ENCODE measurements around the gene CCDC61. TPM values are rescaled to one million over a fixed set of nuclear protein-coding genes. Genes with fewer than 3 reads are reported as not detected.

Gene CCDC61
- total RNA-seq, 1 donor from 2014 or later: 31.2 TPM

DNA sequence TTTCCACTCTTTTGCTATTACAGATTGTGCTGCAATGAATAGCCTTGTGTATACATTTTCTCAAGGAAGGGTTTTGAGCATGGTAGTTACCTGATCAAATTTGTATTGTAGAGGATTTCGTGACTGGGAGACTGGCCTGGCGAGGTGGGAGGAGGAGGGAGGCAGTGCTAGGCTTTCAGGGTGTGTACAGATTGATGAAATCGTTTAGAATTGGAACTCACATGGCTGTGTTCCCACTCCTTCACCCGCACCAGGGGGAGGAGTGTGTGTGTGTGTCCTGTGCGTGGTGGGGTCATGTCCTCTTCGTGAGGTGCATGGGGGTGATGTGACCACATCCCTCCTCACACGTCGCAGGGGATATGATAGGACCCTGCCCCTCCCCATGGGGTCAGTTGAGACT is 19.3 kb downstream of the CCDC61 start:
- no peaks in the 10 kb centered on the region for H3K9me3 Mint-ChIP-seq
- H3K4me1 Mint-ChIP-seq (ENCODE audit: low read depth): peaks cover 15% of the 10 kb centered on the region
- H3K27ac Mint-ChIP-seq: no peak overlapping the region
- DNase-seq (ENCODE audit: low spot score): no peak
- H3K36me3 Mint-ChIP-seq (ENCODE audit: low read depth): peaks cover 22% of the 10 kb centered on the region
- peak overlapping the region; percentile 55 for H3K4me3 Mint-ChIP-seq (ENCODE audit: low read depth)
- intact Hi-C loops (cut with micrococcal nuclease): no loop called here
- H3K27me3 Mint-ChIP-seq (ENCODE audit: low read depth): peaks cover 14% of the 10 kb centered on the region

DNA sequence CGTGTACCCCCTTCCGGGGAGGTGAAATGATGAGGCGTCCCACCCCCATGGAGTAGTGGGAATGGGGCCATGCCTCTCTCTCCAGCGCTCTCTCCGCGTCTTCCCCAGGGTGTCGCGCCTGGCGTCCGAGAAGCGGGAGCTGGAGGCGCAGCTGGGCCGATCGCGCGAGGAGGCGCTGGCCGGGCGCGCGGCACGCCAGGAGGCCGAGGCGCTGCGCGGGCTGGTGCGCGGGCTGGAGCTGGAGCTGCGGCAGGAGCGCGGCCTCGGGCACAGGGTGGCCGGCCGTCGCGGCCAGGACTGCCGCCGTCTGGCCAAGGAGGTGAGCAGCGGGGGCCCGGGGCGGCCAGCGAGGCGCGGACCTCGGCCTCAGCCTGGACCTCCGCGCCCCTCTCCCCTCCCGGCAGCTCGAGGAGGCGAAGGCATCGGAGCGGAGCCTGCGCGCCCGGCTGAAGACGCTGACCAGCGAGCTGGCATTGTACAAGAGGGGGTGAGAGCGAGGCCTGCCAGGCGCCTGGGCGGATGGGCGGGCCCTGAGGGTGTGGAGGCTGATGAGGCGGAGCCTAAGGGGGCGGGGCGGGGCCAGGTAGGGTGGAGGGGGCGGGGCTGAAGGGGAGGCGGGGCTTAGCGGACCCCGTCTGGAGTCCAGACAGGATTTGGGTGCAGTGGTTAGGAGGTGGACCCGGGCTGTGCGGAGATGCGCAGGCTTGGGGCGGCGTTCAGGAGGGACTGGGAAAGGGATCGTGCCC is 19.8 kb downstream of the CCDC61 start:
- Mint-ChIP-seq H3K4me1 (ENCODE audit: low read depth) (peaks cover 12% of the 10 kb centered on the region), H3K36me3 (ENCODE audit: low read depth) (peaks cover 16% of the 10 kb centered on the region), H3K4me3 (ENCODE audit: low read depth) (peak overlapping the region; percentile 73), H3K9me3 (no peaks in the 10 kb centered on the region), H3K27me3 (ENCODE audit: low read depth) (peaks cover 14% of the 10 kb centered on the region), H3K27ac (no peak overlapping the region)
- intact Hi-C loops (cut with micrococcal nuclease): loop anchor here (5.0 kb wide), 1 partner anchor 198 kb away; the partner anchor contains the start of gene RSPH6A
- DNase-seq (ENCODE audit: low spot score): peak; percentile 53

DNA sequence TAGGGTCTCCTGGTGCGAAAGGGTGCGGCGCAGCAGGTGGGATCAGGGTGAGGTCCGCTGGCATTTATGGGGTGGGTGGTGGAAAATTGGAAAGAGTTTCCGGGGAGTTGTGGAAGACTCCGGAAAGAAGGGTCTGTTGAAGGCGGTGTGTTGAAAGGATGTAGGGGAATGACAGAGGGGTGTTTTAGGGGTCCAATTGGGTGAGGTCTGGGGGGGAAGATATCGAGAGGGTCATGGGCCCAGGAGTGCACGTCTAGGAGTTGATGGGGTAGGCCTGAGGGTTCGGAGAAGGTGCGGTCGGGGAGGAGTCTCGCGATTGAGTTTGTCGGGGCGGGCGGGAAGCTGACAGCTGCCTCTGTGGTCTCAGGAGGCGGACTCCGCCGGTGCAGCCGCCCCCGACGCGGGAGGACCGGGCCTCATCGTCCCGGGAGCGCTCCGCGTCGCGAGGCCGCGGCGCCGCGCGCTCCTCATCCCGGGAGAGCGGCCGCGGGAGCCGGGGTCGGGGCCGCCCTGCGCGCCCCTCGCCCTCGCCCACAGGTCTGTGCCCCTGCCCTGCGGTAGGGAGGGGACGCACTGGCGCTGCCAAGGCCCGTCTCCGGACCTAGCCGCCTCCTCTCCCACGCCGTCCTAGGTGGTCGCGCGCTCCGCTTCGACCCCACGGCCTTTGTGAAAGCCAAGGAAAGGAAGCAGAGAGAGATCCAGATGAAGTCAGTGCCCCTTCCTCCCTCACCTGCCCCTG is 20.6 kb downstream of the CCDC61 start:
- Mint-ChIP-seq H3K9me3 (no peaks in the 10 kb centered on the region), H3K36me3 (ENCODE audit: low read depth) (peaks cover 14% of the 10 kb centered on the region), H3K4me3 (ENCODE audit: low read depth) (peak overlapping the region; percentile 85), H3K27ac (peak overlapping the region; percentile 53), H3K27me3 (ENCODE audit: low read depth) (peaks cover 14% of the 10 kb centered on the region), H3K4me1 (ENCODE audit: low read depth) (peaks cover 12% of the 10 kb centered on the region)
- peak; percentile 33 for DNase-seq (ENCODE audit: low spot score)
- intact Hi-C loops (cut with micrococcal nuclease): loop anchor here (5.0 kb wide), 1 partner anchor 199 kb away; the partner anchor contains the start of gene RSPH6A

DNA sequence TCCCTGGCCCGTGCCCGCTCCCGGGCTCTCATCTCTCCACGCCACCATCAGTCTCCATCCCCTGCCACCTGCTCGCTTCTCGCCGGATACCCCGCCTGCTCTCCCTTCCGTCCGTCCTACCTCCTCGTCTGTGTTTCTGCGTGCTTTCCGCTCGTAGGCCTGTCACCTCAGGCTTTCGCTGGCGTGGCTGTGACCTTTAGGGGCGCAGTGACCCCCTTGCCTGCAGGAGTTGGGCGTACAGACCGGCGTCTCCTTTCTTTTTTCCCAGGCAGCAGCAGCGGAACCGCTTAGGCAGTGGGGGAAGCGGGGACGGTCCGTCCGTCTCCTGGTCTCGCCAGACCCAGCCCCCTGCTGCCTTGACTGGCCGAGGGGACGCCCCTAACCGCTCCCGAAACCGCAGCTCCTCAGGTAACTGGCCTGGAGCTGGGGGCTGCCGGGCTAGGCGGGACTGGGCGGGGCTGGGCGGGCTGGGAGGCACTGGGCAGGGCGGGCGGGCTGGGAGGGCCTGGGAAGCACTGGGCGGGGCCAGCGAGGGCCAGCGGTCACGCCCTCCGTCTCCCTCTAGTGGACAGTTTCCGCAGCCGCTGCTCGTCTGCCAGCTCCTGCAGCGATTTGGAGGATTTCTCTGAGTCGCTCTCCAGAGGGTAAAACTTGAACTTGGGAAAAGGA is 21.3 kb downstream of the CCDC61 start:
- Mint-ChIP-seq H3K4me1 (ENCODE audit: low read depth) (peaks cover 12% of the 10 kb centered on the region), H3K4me3 (ENCODE audit: low read depth) (peak overlapping the region; percentile 85), H3K36me3 (ENCODE audit: low read depth) (peaks cover 14% of the 10 kb centered on the region), H3K9me3 (no peaks in the 10 kb centered on the region), H3K27ac (peak overlapping the region; percentile 53), H3K27me3 (ENCODE audit: low read depth) (peaks cover 18% of the 10 kb centered on the region)
- DNase-seq (ENCODE audit: low spot score): peak; percentile 72
- intact Hi-C loops (cut with micrococcal nuclease): loop anchor here (5.0 kb wide), 1 partner anchor 199 kb away; the partner anchor contains the start of gene RSPH6A

DNA sequence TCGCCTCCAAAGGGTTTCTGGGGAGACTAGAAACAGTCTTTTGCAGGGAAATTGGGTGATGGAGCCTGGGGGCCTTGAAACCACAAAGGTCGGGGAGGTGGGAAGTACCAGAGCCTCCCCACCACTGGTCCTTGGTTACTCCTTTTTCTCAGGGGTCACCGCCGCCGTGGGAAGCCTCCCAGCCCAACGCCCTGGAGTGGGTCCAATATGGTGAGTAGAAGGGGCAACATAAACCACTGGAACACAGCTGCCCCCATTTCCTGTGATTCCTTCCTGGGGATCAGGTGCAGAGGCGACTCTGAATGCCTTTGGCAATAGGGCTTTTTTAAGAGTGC is 21.8 kb downstream of the CCDC61 start:
- no peaks in the 10 kb centered on the region for H3K9me3 Mint-ChIP-seq
- peaks cover 14% of the 10 kb centered on the region for H3K36me3 Mint-ChIP-seq (ENCODE audit: low read depth)
- H3K4me3 Mint-ChIP-seq (ENCODE audit: low read depth): peak overlapping the region; percentile 37
- H3K4me1 Mint-ChIP-seq (ENCODE audit: low read depth): peaks cover 12% of the 10 kb centered on the region
- no peak for DNase-seq (ENCODE audit: low spot score)
- intact Hi-C loops (cut with micrococcal nuclease): loop anchor here (5.0 kb wide), 1 partner anchor 200 kb away; the partner anchor contains the start of gene RSPH6A
- H3K27ac Mint-ChIP-seq: no peak overlapping the region
- H3K27me3 Mint-ChIP-seq (ENCODE audit: low read depth): peaks cover 22% of the 10 kb centered on the region

DNA sequence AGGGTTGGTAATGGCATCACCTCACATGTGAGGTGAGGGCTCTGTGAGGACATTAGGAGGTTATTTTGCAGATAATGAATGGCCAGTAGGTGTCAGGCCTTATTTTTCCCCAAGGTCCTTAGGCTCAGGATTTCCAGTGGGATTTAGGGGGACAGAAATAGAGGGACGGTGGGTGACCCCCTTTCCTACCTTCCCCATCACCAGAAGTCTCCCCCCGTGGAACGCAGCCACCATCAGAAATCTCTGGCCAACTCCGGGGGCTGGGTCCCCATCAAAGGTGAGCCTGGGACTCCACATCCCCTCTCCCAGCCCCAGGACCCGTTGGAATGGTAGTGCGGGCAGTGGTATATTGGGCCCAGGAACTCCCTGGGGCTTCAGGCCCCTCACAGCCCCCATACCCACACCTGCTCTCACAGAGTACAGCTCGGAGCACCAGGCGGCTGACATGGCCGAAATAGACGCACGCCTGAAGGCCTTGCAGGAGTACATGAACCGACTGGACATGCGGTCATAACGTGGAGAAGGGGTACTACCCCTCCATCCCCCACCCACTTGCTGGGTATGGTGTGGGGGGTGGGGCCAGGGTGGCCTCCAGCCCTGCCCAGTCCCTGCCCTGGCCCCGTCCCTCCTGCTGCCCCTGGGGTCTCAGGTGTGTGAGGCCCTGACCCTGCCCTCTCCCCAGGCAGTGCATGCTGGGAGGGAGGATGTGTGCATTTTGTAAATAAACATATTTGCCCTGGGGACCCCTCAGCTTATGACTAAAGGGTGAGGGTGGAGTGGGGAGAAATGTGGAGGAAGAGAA is 22.8 kb downstream of the CCDC61 start:
- no peak for DNase-seq (ENCODE audit: low spot score)
- Mint-ChIP-seq H3K9me3 (no peaks in the 10 kb centered on the region), H3K4me1 (ENCODE audit: low read depth) (peaks cover 12% of the 10 kb centered on the region), H3K36me3 (ENCODE audit: low read depth) (peaks cover 14% of the 10 kb centered on the region), H3K27ac (no peak overlapping the region), H3K27me3 (ENCODE audit: low read depth) (peaks cover 24% of the 10 kb centered on the region), H3K4me3 (ENCODE audit: low read depth) (no peak overlapping the region)
- intact Hi-C loops (cut with micrococcal nuclease): loop anchor here (5.0 kb wide), 1 partner anchor 201 kb away; the partner anchor contains the start of gene RSPH6A

DNA sequence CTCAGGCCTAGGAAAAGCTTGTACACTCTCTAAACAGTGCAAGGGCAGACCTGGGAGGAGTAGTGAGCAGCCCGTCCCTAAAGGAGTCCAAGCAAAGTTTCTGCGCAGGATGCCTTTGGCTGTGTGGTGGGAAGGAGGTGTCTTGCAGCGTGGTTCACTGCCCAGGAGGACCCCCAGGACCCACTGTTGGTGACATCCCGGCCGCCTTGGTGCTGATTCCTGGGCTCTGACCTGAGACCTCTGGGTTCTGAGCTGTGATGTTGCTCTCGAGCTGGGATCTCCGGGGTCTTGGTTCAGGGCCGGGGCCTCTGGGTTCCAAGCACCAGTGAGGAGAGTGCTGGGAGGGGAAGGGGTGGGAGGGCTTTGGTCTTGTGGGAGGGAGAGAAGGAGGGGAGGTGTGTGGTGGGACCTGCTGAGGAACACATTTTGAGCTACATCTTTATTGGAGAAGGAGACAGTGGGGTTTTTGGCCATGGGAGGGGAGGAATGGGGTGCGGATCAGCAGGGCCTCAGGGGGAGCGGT is 23.5 kb downstream of the CCDC61 start:
- intact Hi-C loops (cut with micrococcal nuclease): loop anchor here (5.0 kb wide), 1 partner anchor 201 kb away; the partner anchor contains the start of gene RSPH6A

DNA sequence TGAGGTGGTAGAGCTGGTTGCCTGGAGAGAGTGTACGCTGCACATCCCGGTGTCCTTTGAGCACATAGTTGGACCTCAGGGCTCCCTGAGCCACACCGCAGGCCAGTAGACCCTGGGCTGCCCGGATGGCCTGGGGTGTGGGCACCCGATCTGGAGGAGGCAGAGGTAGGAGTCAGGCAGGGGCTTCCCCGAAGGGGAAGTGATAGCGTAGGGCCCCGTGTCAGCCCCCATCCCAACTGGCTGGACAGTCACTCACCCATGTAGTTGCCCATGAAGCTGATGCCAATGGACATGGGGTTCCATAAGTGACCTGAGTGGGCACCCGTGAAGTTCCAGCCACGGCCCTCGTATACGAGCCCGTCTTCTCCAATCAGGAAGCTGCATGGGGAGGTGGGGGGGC is 24.0 kb downstream of the CCDC61 start:
- H3K4me3 Mint-ChIP-seq (ENCODE audit: low read depth): no peak overlapping the region
- peaks cover 14% of the 10 kb centered on the region for H3K36me3 Mint-ChIP-seq (ENCODE audit: low read depth)
- no peak for DNase-seq (ENCODE audit: low spot score)
- H3K9me3 Mint-ChIP-seq: no peaks in the 10 kb centered on the region
- peaks cover 12% of the 10 kb centered on the region for H3K4me1 Mint-ChIP-seq (ENCODE audit: low read depth)
- peaks cover 32% of the 10 kb centered on the region for H3K27me3 Mint-ChIP-seq (ENCODE audit: low read depth)
- intact Hi-C loops (cut with micrococcal nuclease): loop anchor here (5.0 kb wide), 1 partner anchor 202 kb away; the partner anchor contains the start of gene RSPH6A
- no peak overlapping the region for H3K27ac Mint-ChIP-seq

More for the DNA sequence above, 23.5 kb downstream of the CCDC61 start:
- H3K27me3 Mint-ChIP-seq (ENCODE audit: low read depth): peaks cover 28% of the 10 kb centered on the region
- H3K4me3 Mint-ChIP-seq (ENCODE audit: low read depth): no peak overlapping the region
- H3K27ac Mint-ChIP-seq: no peak overlapping the region
- no peaks in the 10 kb centered on the region for H3K9me3 Mint-ChIP-seq
- H3K4me1 Mint-ChIP-seq (ENCODE audit: low read depth): peaks cover 12% of the 10 kb centered on the region
- H3K36me3 Mint-ChIP-seq (ENCODE audit: low read depth): peaks cover 14% of the 10 kb centered on the region
- DNase-seq (ENCODE audit: low spot score): no peak

DNA sequence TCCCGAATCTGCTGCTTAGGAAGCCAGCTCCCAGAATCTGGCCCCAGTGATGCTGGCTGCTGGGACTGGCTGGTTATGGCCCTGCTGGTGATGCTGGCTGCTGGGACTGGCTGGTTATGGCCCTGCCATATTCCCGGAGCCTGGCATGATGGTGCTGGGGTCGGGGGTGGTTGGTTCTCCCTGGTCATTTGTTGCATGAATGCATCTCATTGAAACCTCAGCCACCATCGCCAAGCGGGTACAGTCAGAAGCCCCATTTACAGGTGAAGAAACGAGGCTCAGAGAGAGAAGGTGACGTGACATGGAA is 25.5 kb downstream of the CCDC61 start:
- no peak overlapping the region for H3K27ac Mint-ChIP-seq
- no peak for DNase-seq (ENCODE audit: low spot score)
- peaks cover 11% of the 10 kb centered on the region for H3K4me1 Mint-ChIP-seq (ENCODE audit: low read depth)
- no peaks in the 10 kb centered on the region for H3K9me3 Mint-ChIP-seq
- intact Hi-C loops (cut with micrococcal nuclease): no loop called here
- peaks cover 6% of the 10 kb centered on the region for H3K36me3 Mint-ChIP-seq (ENCODE audit: low read depth)
- peaks cover 25% of the 10 kb centered on the region for H3K27me3 Mint-ChIP-seq (ENCODE audit: low read depth)
- no peak overlapping the region for H3K4me3 Mint-ChIP-seq (ENCODE audit: low read depth)

DNA sequence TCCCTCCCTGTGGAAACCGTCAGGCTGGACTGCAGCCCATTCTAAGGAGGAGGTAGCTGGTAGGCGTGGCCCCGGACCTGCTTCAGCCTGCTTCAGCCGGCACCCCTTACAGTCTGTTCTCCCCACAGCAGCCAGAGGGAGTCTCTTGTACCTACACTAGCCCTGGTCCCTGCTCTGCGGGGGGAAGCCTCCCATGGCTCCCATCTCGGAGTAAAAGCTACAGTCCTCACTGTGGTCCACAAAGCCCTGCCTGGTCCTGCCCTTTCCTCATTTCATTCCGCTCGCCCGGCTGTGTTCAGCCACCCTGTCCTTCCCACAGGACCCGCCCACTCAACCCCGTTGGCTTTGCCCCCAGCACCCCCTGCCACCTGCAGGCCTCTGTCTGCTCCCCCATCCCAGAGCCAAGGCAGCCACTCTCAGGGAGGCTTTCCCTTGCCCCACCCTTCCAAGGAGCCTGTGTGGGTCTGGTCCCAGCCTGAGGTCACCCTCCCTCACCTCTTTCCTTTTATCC is 26.3 kb downstream of the CCDC61 start:
- intact Hi-C loops (cut with micrococcal nuclease): no loop called here
- no peaks in the 10 kb centered on the region for H3K9me3 Mint-ChIP-seq
- H3K4me1 Mint-ChIP-seq (ENCODE audit: low read depth): peaks cover 14% of the 10 kb centered on the region
- no peak overlapping the region for H3K27ac Mint-ChIP-seq
- H3K4me3 Mint-ChIP-seq (ENCODE audit: low read depth): no peak overlapping the region
- peaks cover 22% of the 10 kb centered on the region for H3K27me3 Mint-ChIP-seq (ENCODE audit: low read depth)
- H3K36me3 Mint-ChIP-seq (ENCODE audit: low read depth): peaks cover 2% of the 10 kb centered on the region
- no peak for DNase-seq (ENCODE audit: low spot score)

DNA sequence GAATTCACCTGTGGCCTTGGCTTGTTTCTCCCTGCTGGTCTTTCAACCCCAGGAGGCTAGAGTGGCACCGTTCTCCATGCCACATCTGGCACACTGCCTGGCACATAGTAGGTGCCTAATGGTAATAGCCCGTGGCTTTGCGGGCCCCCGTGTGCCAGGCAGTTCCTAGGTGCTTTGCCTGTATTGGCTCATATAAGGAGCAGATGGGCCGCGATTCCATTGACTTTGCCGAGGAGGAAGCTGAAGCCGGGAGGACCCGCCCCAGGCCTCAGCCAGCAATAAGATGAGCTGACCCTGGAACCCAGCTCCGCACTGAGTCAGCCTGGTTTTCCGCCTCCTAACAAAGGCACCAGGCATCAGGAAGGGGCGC is 26.8 kb downstream of the CCDC61 start:
- intact Hi-C loops (cut with micrococcal nuclease): no loop called here
- Mint-ChIP-seq H3K27me3 (ENCODE audit: low read depth) (peaks cover 24% of the 10 kb centered on the region), H3K9me3 (no peaks in the 10 kb centered on the region), H3K4me1 (ENCODE audit: low read depth) (peaks cover 14% of the 10 kb centered on the region), H3K4me3 (ENCODE audit: low read depth) (no peak overlapping the region), H3K27ac (no peak overlapping the region), H3K36me3 (ENCODE audit: low read depth) (no peaks in the 10 kb centered on the region)
- no peak for DNase-seq (ENCODE audit: low spot score)
